ENCODE measurements around the gene TECPR2.

DNA sequence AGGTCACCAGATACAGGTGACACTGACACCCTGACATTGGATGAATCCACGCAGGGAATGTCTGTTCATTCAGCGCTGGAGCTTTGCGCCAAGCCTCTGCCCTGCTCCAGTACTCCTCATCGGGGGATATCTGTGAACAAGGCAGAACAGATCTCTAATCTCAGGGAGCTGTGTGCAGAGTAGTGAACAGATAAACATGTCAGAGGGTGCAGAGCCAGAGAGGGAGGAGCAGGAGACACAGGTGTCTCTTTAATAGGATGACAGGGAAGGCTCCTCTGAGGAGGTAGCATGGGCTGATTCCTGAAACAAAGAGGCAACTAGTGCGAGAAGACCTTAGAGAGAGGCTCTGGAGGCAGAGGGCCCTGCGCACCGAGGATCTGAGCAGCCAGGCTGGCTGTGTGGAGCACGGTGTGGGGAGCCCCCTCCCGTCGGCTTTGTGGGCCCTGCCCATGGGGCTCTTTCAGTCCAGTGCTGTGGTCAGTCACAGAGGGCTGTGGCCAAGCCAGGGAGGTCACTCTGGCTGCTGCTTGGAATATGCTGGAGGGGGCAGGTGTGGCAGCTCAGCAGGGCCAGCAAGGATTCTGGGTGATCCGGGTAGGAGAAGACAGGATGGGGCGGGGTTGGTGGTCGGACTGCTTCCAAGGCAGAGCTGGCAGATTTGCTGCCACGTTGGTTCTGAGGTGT lies 55.6 kb downstream of the TECPR2 start:
- no peak for TF ChIP-seq EZH2phosphoT487 (IDR thresholded peaks at IDR 0.05)
- TF ChIP-seq, protein P1, sequence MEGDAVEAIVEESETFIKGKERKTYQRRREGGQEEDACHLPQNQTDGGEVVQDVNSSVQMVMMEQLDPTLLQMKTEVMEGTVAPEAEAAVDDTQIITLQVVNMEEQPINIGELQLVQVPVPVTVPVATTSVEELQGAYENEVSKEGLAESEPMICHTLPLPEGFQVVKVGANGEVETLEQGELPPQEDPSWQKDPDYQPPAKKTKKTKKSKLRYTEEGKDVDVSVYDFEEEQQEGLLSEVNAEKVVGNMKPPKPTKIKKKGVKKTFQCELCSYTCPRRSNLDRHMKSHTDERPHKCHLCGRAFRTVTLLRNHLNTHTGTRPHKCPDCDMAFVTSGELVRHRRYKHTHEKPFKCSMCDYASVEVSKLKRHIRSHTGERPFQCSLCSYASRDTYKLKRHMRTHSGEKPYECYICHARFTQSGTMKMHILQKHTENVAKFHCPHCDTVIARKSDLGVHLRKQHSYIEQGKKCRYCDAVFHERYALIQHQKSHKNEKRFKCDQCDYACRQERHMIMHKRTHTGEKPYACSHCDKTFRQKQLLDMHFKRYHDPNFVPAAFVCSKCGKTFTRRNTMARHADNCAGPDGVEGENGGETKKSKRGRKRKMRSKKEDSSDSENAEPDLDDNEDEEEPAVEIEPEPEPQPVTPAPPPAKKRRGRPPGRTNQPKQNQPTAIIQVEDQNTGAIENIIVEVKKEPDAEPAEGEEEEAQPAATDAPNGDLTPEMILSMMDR (IDR thresholded peaks at IDR 0.05), result no peak

Measured in neural progenitor cell (in vitro differentiated cells).